Smooth muscle cell (in vitro differentiated cells): ENCODE measurements around the gene EPS8L3. TPM values are rescaled to one million over a fixed set of nuclear protein-coding genes. Genes with fewer than 3 reads are reported as not detected.

Source experiments
- DNase-seq: peaks from one replicate; lab custom pipeline; 2025; ENCODE audit not compliant: unreplicated experiment; lab: John Stamatoyannopoulos, UW
- H2AFZ ChIP-seq: fragments of 200-600 bp; sonication (generic); 2 replicates; pipeline ENCODE4 v1.6.0; 2016; ENCODE audit warnings: antibody characterized with exemption, low read depth, mild to moderate bottlenecking
- H3F3A ChIP-seq: fragments of 200-600 bp; sonication (generic); 2 replicates; pipeline ENCODE4 v1.6.0; 2017; ENCODE audit warnings: antibody characterized with exemption, low read depth
- H3K27ac ChIP-seq: fragments of 200-600 bp; sonication (generic); 2 replicates; pipeline ENCODE4 v1.5.1; 2016; ENCODE audit warnings: low read depth, mild to moderate bottlenecking
- H3K27me3 ChIP-seq: fragments of 200-600 bp; sonication (generic); 2 replicates; pipeline ENCODE4 v1.6.1; 2016; ENCODE audit warnings: low read depth, mild to moderate bottlenecking
- H3K36me3 ChIP-seq: fragments of 200-600 bp; sonication (generic); 2 replicates; pipeline ENCODE4 v1.5.1; 2016; ENCODE audit warnings: low read depth
- H3K4me1 ChIP-seq: fragments of 200-600 bp; sonication (generic); 2 replicates; pipeline ENCODE4 v1.5.1; 2016; ENCODE audit warnings: low read depth
- H3K4me2 ChIP-seq: fragments of 200-600 bp; sonication (generic); 2 replicates; pipeline ENCODE4 v1.6.0; 2016; ENCODE audit warnings: mild to moderate bottlenecking
- H3K4me3 ChIP-seq: fragments of 200-600 bp; sonication (generic); 2 replicates; pipeline ENCODE4 v1.5.1; 2016; ENCODE audit warnings: mild to moderate bottlenecking
- H3K79me2 ChIP-seq: fragments of 200-600 bp; sonication (generic); 2 replicates; pipeline ENCODE4 v1.6.0; 2016; ENCODE audit warnings: low read depth, mild to moderate bottlenecking
- H3K9ac ChIP-seq: fragments of 200-600 bp; sonication (generic); 2 replicates; pipeline ENCODE4 v1.6.0; 2016; ENCODE audit warnings: low read depth
- H3K9me3 ChIP-seq: fragments of 200-600 bp; sonication (generic); replicated peaks from 2 replicates; pipeline ENCODE4 v1.5.1; 2016; ENCODE audit warnings: low read depth
- H4K20me1 ChIP-seq: fragments of 200-600 bp; sonication (generic); 2 replicates; pipeline ENCODE4 v1.6.0; 2016; ENCODE audit warnings: low read depth
- CTCF ChIP-seq: fragments of 200-600 bp; sonication (generic); IDR thresholded peaks from 2 replicates; pipeline ENCODE4 v1.5.1; 2017; ENCODE audit warnings: borderline replicate concordance, mild to moderate bottlenecking, antibody characterized with exemption; ENCODE audit not compliant: insufficient read depth, poor library complexity, severe bottlenecking
- WGBS: methylation state at CpG from one replicate; pipeline ENCODE4 v1.1.7; 2016; ENCODE audit warnings: low lambda C conversion rate; 5-methylcytosine and 5-hydroxymethylcytosine counted together
- polyA plus RNA-seq: library from polyadenylated mRNA; unstranded; fragments of >200 nt; fragmentation: Nextera tagmentation; extraction: Ambion mirVana; gene quantifications from 2 replicates; pipeline ENCODE4 v1.2.1, GENCODE V29; 2016
- total RNA-seq: library from RNA; depleted of rRNA; stranded (reverse); fragments of >200 nt; gene quantifications from 2 replicates; pipeline ENCODE4 v1.2.3, GENCODE V29; 2014

The EPS8L3 gene
- total and polyA plus RNA-seq, 2 experiments from 2014 or later: not detected

- H3K27ac ChIP-seq: no peak overlapping the region
- WGBS: 89% methylated on average over 8 of the region's 8 CpGs
- H3K4me3 ChIP-seq: no peak overlapping the region
- no peaks in the 10 kb centered on the region for H3K79me2 ChIP-seq
- DNase-seq: no peak
- no peak overlapping the region for H2AFZ ChIP-seq
- no peak for TF ChIP-seq CTCF
- no peak overlapping the region for H3K9ac ChIP-seq
- no peaks in the 10 kb centered on the region for H3K4me1 ChIP-seq
- no peaks in the 10 kb centered on the region for H3K9me3 ChIP-seq
- H3F3A ChIP-seq: peaks cover 4% of the 10 kb centered on the region
- no peaks in the 10 kb centered on the region for H3K27me3 ChIP-seq
- H3K36me3 ChIP-seq: no peaks in the 10 kb centered on the region
- no peaks in the 10 kb centered on the region for H4K20me1 ChIP-seq
- no peak overlapping the region for H3K4me2 ChIP-seq
Measured at GRCh38 chr1:109805486-109806165, 41.9 kb upstream of the EPS8L3 start.

GRCh38 chr1:109804660-109805059 lies 40.9 kb upstream of the EPS8L3 start:
- Histone ChIP-seq H3K4me2 (no peak overlapping the region), H3K9ac (no peak overlapping the region), H3K79me2 (no peaks in the 10 kb centered on the region), H3K36me3 (no peaks in the 10 kb centered on the region), H3K9me3 (no peaks in the 10 kb centered on the region), H3K4me1 (no peaks in the 10 kb centered on the region), H3K27me3 (no peaks in the 10 kb centered on the region), H3K27ac (no peak overlapping the region), H4K20me1 (no peaks in the 10 kb centered on the region), H2AFZ (no peak overlapping the region), H3K4me3 (no peak overlapping the region), H3F3A (peaks cover 4% of the 10 kb centered on the region)
- WGBS: 97% methylated on average over 4 of the region's 4 CpGs
- TF ChIP-seq CTCF: no peak
- no peak for DNase-seq

GRCh38 chr1:109803901-109804331 lies 40.2 kb upstream of the EPS8L3 start:
- Histone ChIP-seq H3K36me3 (no peaks in the 10 kb centered on the region), H4K20me1 (no peaks in the 10 kb centered on the region), H3K27ac (no peak overlapping the region), H3K27me3 (no peaks in the 10 kb centered on the region), H3K4me3 (no peak overlapping the region), H3K4me1 (no peaks in the 10 kb centered on the region), H3K9ac (no peak overlapping the region), H2AFZ (no peak overlapping the region), H3F3A (peaks cover 3% of the 10 kb centered on the region), H3K9me3 (no peaks in the 10 kb centered on the region), H3K4me2 (no peak overlapping the region), H3K79me2 (no peaks in the 10 kb centered on the region)
- no peak for DNase-seq
- WGBS: 88% methylated on average over 10 of the region's 10 CpGs
- TF ChIP-seq CTCF: no peak

GRCh38 chr1:109802901-109803561 lies 39.3 kb upstream of the EPS8L3 start:
- Histone ChIP-seq H3K4me3 (no peak overlapping the region), H3K4me2 (no peak overlapping the region), H3K27me3 (no peaks in the 10 kb centered on the region), H4K20me1 (no peaks in the 10 kb centered on the region), H3K79me2 (no peaks in the 10 kb centered on the region), H3K9ac (no peak overlapping the region), H3K4me1 (no peaks in the 10 kb centered on the region), H3K27ac (no peak overlapping the region), H3K9me3 (no peaks in the 10 kb centered on the region), H3F3A (no peaks in the 10 kb centered on the region), H3K36me3 (no peaks in the 10 kb centered on the region), H2AFZ (no peak overlapping the region)
- no peak for DNase-seq
- WGBS: 90% methylated on average over 5 of the region's 5 CpGs
- no peak for TF ChIP-seq CTCF
